HepG2 (cell line): ENCODE results near the gene TJAP1. TPM values are rescaled to one million over a fixed set of nuclear protein-coding genes. Genes with fewer than 3 reads are reported as not detected.

Source experiments
- ARNTL ChIP-seq: sonication (generic); formaldehyde crosslinking; IDR thresholded peaks from 2 replicates; pipeline ENCODE4 v1.4.0; 2020; ENCODE audit warnings: mild to moderate bottlenecking, missing genetic modification reagents
- HIVEP1 ChIP-seq: sonication (generic); formaldehyde crosslinking; IDR thresholded peaks from 2 replicates; pipeline ENCODE4 v1.4.0; 2020; ENCODE audit warnings: mild to moderate bottlenecking, missing genetic modification reagents
- HOMEZ ChIP-seq: IDR thresholded peaks from 2 replicates; pipeline ENCODE4 v1.6.1; 2016; ENCODE audit warnings: low read depth
- IKZF5 ChIP-seq: IDR thresholded peaks from 2 replicates; pipeline ENCODE4 v1.6.1; 2018; ENCODE audit warnings: missing genetic modification reagents, mild to moderate bottlenecking, missing compliant biosample characterization
- KAT8 ChIP-seq: IDR thresholded peaks from 2 replicates; pipeline ENCODE4 v1.6.1; 2016; ENCODE audit warnings: missing genetic modification reagents, missing compliant biosample characterization
- PAX8 ChIP-seq: sonication (generic); formaldehyde crosslinking; IDR thresholded peaks from 2 replicates; pipeline ENCODE4 v1.8.0; 2022; ENCODE audit warnings: mild to moderate bottlenecking, missing genetic modification reagents, borderline replicate concordance
- PHF21A ChIP-seq: sonication (generic); formaldehyde crosslinking; IDR thresholded peaks from 2 replicates; pipeline ENCODE4 v1.5.0; 2020; ENCODE audit warnings: mild to moderate bottlenecking, missing genetic modification reagents
- SKIL ChIP-seq: sonication (generic); formaldehyde crosslinking; IDR thresholded peaks from 2 replicates; pipeline ENCODE4 v1.8.0; 2022; ENCODE audit warnings: missing genetic modification reagents, mild to moderate bottlenecking, moderate library complexity, borderline replicate concordance
- SMAD3 ChIP-seq: sonication (generic); formaldehyde crosslinking; IDR thresholded peaks from 2 replicates; pipeline ENCODE4 v1.4.0; 2020; ENCODE audit warnings: missing genetic modification reagents
- SOX5 ChIP-seq: IDR thresholded peaks from 2 replicates; pipeline ENCODE4 v1.6.1; 2016; ENCODE audit warnings: borderline replicate concordance
- TBX2 ChIP-seq: sonication (generic); formaldehyde crosslinking; IDR thresholded peaks from 2 replicates; pipeline ENCODE4 v1.5.0; 2020; ENCODE audit warnings: missing genetic modification reagents, mild to moderate bottlenecking, borderline replicate concordance
- YEATS4 ChIP-seq: sonication (generic); formaldehyde crosslinking; IDR thresholded peaks from 2 replicates; pipeline ENCODE4 v1.4.0; 2020; ENCODE audit warnings: missing genetic modification reagents, borderline replicate concordance
- ZNF331 ChIP-seq: sonication (generic); formaldehyde crosslinking; IDR thresholded peaks from 2 replicates; pipeline ENCODE4 v1.4.0; 2020; ENCODE audit warnings: missing genetic modification reagents
- ZNF44 ChIP-seq: sonication (generic); formaldehyde crosslinking; IDR thresholded peaks from 2 replicates; pipeline ENCODE4 v1.5.1; 2020; ENCODE audit warnings: mild to moderate bottlenecking, missing genetic modification reagents
- ZNF484 ChIP-seq: sonication (generic); formaldehyde crosslinking; IDR thresholded peaks from 2 replicates; pipeline ENCODE4 v1.5.1; 2020; ENCODE audit warnings: mild to moderate bottlenecking, low read depth, missing genetic modification reagents, borderline replicate concordance
- ZNF724P ChIP-seq: sonication (generic); formaldehyde crosslinking; IDR thresholded peaks from 2 replicates; pipeline ENCODE4 v1.8.0; 2022; ENCODE audit warnings: missing genetic modification reagents, borderline replicate concordance
- ZNF777 ChIP-seq: sonication (generic); formaldehyde crosslinking; IDR thresholded peaks from 2 replicates; pipeline ENCODE4 v1.4.0; 2020; ENCODE audit warnings: missing genetic modification reagents
- polyA plus RNA-seq, 8 experiments: library from polyadenylated mRNA; depleted of rRNA in 3 of 8; stranded (reverse) in 7 of 8; unstranded in 1 of 8; fragments of >200 nt; fragmentation: Illumina TruSeq in 4 of 8; extraction: Trizol in 4 of 8; gene quantifications; 2 replicates each; pipeline versions ENCODE4 v1.2.1 to v1.2.3, GENCODE V29; 2011 to 2016; ENCODE audit warnings: low read depth in 4 of 8, missing spikeins in 1 of 8, mixed read lengths in 1 of 8; ENCODE audit not compliant: insufficient read depth in 1 of 8
- total RNA-seq, 5 experiments: library from RNA; depleted of rRNA; stranded (reverse); fragments of >200 nt; fragmentation: Illumina TruSeq; extraction: Trizol; gene quantifications; 2 replicates each; pipeline ENCODE4 v1.2.3, GENCODE V29; 2016; ENCODE audit warnings: low read depth in 1 of 5
- TF ChIP-seq, protein P1 (sequence below): sonication (generic); formaldehyde crosslinking; IDR thresholded peaks from 2 replicates; pipeline ENCODE4 v1.4.0; 2020; ENCODE audit warnings: missing genetic modification reagents
- TF ChIP-seq, protein P2 (sequence below): sonication (generic); formaldehyde crosslinking; IDR thresholded peaks from 2 replicates; pipeline ENCODE4 v1.5.1; 2020; ENCODE audit warnings: missing genetic modification reagents, mild to moderate bottlenecking, borderline replicate concordance

The TJAP1 gene
- total and polyA plus RNA-seq, 2 of the 13 experiments (the other 11 are each of a cell fraction or from before 2014, with no cell fraction given), result 15.7 to 41.6 TPM

DNA sequence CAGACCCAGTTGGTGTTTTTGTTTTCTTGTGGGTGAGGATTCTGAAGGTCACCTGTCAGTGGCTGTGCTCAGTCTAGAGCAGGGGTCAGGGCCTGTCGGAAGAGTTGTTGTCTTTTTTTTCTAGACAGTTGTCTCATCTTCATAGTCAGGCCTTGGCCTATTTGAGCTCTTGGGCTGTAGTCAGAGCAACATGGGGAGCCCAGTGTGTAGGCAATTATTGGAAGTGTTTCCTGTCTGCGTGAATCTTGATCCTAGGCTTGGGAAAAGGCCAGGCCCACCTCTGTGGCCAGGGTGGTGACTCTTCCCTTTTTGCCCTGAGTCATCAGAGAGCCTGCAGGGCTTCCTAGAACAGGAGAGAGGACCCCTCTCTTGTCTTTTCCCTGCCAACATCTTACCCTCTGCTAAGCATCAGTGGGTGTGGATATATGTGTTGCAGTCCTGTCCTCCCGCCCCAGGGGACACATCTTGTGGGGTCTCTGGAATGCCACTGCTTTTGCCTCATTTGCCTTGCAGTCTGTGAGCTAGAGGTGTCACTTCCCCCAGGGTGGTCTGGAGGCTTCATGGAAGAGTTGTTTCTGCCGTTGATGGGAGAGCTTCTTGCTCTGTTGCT lies 11.4 kb downstream of the TJAP1 start (continued):
- TF ChIP-seq, protein P1, sequence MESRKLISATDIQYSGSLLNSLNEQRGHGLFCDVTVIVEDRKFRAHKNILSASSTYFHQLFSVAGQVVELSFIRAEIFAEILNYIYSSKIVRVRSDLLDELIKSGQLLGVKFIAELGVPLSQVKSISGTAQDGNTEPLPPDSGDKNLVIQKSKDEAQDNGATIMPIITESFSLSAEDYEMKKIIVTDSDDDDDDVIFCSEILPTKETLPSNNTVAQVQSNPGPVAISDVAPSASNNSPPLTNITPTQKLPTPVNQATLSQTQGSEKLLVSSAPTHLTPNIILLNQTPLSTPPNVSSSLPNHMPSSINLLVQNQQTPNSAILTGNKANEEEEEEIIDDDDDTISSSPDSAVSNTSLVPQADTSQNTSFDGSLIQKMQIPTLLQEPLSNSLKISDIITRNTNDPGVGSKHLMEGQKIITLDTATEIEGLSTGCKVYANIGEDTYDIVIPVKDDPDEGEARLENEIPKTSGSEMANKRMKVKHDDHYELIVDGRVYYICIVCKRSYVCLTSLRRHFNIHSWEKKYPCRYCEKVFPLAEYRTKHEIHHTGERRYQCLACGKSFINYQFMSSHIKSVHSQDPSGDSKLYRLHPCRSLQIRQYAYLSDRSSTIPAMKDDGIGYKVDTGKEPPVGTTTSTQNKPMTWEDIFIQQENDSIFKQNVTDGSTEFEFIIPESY (CRISPR knock-in tag), result no peak; the same call in 1 of the 2 replicates
- 0 out of 2 replicates have a peak, but pooled peaks have one; percentile 58 for TF ChIP-seq HIVEP1 (CRISPR knock-in tag)
- 0 out of 2 replicates have a peak, but pooled peaks have one; percentile 39 for TF ChIP-seq ZNF724P (CRISPR knock-in tag)
- TF ChIP-seq HOMEZ (CRISPR knock-in tag), result 0 out of 2 replicates have a peak, but pooled peaks have one; percentile 26
- TF ChIP-seq KAT8 (CRISPR knock-in tag), result peak; percentile 57
- peak; percentile 69; the same call in 1 of the 2 replicates for TF ChIP-seq SKIL (CRISPR knock-in tag)
- TF ChIP-seq, protein P2, sequence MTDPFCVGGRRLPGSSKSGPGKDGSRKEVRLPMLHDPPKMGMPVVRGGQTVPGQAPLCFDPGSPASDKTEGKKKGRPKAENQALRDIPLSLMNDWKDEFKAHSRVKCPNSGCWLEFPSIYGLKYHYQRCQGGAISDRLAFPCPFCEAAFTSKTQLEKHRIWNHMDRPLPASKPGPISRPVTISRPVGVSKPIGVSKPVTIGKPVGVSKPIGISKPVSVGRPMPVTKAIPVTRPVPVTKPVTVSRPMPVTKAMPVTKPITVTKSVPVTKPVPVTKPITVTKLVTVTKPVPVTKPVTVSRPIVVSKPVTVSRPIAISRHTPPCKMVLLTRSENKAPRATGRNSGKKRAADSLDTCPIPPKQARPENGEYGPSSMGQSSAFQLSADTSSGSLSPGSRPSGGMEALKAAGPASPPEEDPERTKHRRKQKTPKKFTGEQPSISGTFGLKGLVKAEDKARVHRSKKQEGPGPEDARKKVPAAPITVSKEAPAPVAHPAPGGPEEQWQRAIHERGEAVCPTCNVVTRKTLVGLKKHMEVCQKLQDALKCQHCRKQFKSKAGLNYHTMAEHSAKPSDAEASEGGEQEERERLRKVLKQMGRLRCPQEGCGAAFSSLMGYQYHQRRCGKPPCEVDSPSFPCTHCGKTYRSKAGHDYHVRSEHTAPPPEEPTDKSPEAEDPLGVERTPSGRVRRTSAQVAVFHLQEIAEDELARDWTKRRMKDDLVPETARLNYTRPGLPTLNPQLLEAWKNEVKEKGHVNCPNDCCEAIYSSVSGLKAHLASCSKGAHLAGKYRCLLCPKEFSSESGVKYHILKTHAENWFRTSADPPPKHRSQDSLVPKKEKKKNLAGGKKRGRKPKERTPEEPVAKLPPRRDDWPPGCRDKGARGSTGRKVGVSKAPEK (CRISPR knock-in tag), result 0 out of 2 replicates have a peak, but pooled peaks have one; percentile 27
- peak; percentile 42; the same call in 1 of the 2 replicates for TF ChIP-seq ZNF44 (CRISPR knock-in tag)
- peak; percentile 78 for TF ChIP-seq PHF21A (CRISPR knock-in tag)
- peak; percentile 49; the same call in 1 of the 2 replicates for TF ChIP-seq ZNF331 (CRISPR knock-in tag)
- TF ChIP-seq SOX5 (CRISPR knock-in tag), result peak; percentile 67; the same call in 1 of the 2 replicates
- peak; percentile 52; the same call in 1 of the 2 replicates for TF ChIP-seq SMAD3 (CRISPR knock-in tag)
- no peak; the same call in 1 of the 2 replicates for TF ChIP-seq TBX2 (CRISPR knock-in tag)
- TF ChIP-seq ZNF777 (CRISPR knock-in tag), result 0 out of 2 replicates have a peak, but pooled peaks have one; percentile 34
- peak; percentile 77 for TF ChIP-seq ARNTL
- TF ChIP-seq PAX8 (CRISPR knock-in tag), result no peak
- 0 out of 2 replicates have a peak, but pooled peaks have one; percentile 53 for TF ChIP-seq YEATS4 (CRISPR knock-in tag)
- peak; percentile 95 for TF ChIP-seq IKZF5 (CRISPR knock-in tag)
- TF ChIP-seq ZNF484 (CRISPR knock-in tag), result no peak
